HEK293T (cell line): Measurements from ENCODE around the gene MACROD2.

Source experiments
- CTCF ChIA-PET: fragments of 350-600 bp; formaldehyde crosslinking; extraction: SDS; loops from one replicate; lab custom pipeline; 2021; ENCODE audit warnings: antibody characterized with exemption, inconsistent platforms; lab: Yijun Ruan, JAX
- POLR2A ChIA-PET: fragments of 350-600 bp; formaldehyde crosslinking; extraction: SDS; loops from one replicate; lab custom pipeline; 2020; ENCODE audit warnings: antibody characterized with exemption, inconsistent platforms; lab: Yijun Ruan, JAX
- DNase-seq: peaks from one replicate; pipeline ENCODE4 v3.0.0; 2012; ENCODE audit warnings: mixed read lengths; ENCODE audit errors: extremely low spot score
- ARNT ChIP-seq: fragments of 450-650 bp; IDR thresholded peaks from 2 replicates; pipeline ENCODE4 v1.6.1; 2017; ENCODE audit warnings: mild to moderate bottlenecking
- BHLHE40 ChIP-seq: fragments of 450-650 bp; IDR thresholded peaks from 2 replicates; pipeline ENCODE4 v1.6.1; 2016; ENCODE audit warnings: mild to moderate bottlenecking, moderate library complexity, borderline replicate concordance
- CTBP1 ChIP-seq: fragments of 450-650 bp; IDR thresholded peaks from 2 replicates; pipeline ENCODE4 v1.6.1; 2016; ENCODE audit warnings: borderline replicate concordance
- ELF4 ChIP-seq: fragments of 450-650 bp; IDR thresholded peaks from 2 replicates; pipeline ENCODE4 v1.6.1; 2017; ENCODE audit warnings: antibody characterized with exemption
- FOXA1 ChIP-seq: fragments of 450-650 bp; IDR thresholded peaks from 2 replicates; pipeline ENCODE4 v1.6.1; 2016; ENCODE audit warnings: mild to moderate bottlenecking
- FOXK2 ChIP-seq: fragments of 450-650 bp; IDR thresholded peaks from 2 replicates; pipeline ENCODE4 v1.6.1; 2016; ENCODE audit warnings: mild to moderate bottlenecking
- FOXM1 ChIP-seq: fragments of 450-650 bp; IDR thresholded peaks from 2 replicates; pipeline ENCODE4 v1.6.1; 2017; ENCODE audit warnings: mild to moderate bottlenecking, borderline replicate concordance
- HDGF ChIP-seq: fragments of 450-650 bp; IDR thresholded peaks from 2 replicates; pipeline ENCODE4 v1.6.1; 2017; ENCODE audit warnings: antibody characterized with exemption, borderline replicate concordance
- L3MBTL2 ChIP-seq: fragments of 450-650 bp; conservative IDR thresholded peaks from 2 replicates; pipeline ENCODE4 v1.6.1; 2016; ENCODE audit warnings: mild to moderate bottlenecking
- LEF1 ChIP-seq: fragments of 450-650 bp; IDR thresholded peaks from 2 replicates; pipeline ENCODE4 v1.6.1; 2017; ENCODE audit warnings: mild to moderate bottlenecking, borderline replicate concordance
- NFRKB ChIP-seq: fragments of 450-650 bp; IDR thresholded peaks from 2 replicates; pipeline ENCODE4 v1.6.1; 2016; ENCODE audit warnings: mild to moderate bottlenecking, moderate library complexity
- PKNOX1 ChIP-seq: fragments of 450-650 bp; IDR thresholded peaks from 2 replicates; pipeline ENCODE4 v1.6.1; 2016
- SP1 ChIP-seq: fragments of 450-650 bp; IDR thresholded peaks from 2 replicates; pipeline ENCODE4 v1.6.1; 2017
- SUZ12 ChIP-seq: fragments of 450-650 bp; IDR thresholded peaks from 2 replicates; pipeline ENCODE4 v1.6.1; 2016; ENCODE audit warnings: mild to moderate bottlenecking
- TARDBP ChIP-seq: fragments of 450-650 bp; IDR thresholded peaks from 2 replicates; pipeline ENCODE4 v1.6.1; 2016
- ZNF384 ChIP-seq: fragments of 450-650 bp; IDR thresholded peaks from 2 replicates; pipeline ENCODE4 v1.6.1; 2016

MACROD2 gene

GRCh38 chr20:14830899-14831298 is 835.6 kb downstream of the MACROD2 start:
- CTCF ChIA-PET: no interaction called here
- POLR2A ChIA-PET: no interaction called here
- no peak for DNase-seq
- TF ChIP-seq NFRKB (no peak), FOXK2 (no peak), PKNOX1 (no peak), FOXM1 (no peak), ZNF384 (no peak), SP1 (no peak), TARDBP (no peak), LEF1 (no peak), FOXA1 (no peak), CTBP1 (no peak), L3MBTL2 (no peak), ELF4 (no peak), HDGF (no peak), BHLHE40 (no peak), ARNT (no peak), SUZ12 (no peak)

- ChIA-PET CTCF (no interaction called here), POLR2A (no interaction called here)
- no peak for TF ChIP-seq ELF4
- TF ChIP-seq SUZ12: no peak
- TF ChIP-seq FOXK2: no peak
- no peak for TF ChIP-seq TARDBP
- no peak for TF ChIP-seq HDGF
- no peak for TF ChIP-seq LEF1
- TF ChIP-seq L3MBTL2: no peak
- no peak for TF ChIP-seq FOXM1
- no peak for TF ChIP-seq NFRKB
- TF ChIP-seq ARNT: no peak
- no peak for TF ChIP-seq SP1
- TF ChIP-seq ZNF384: no peak
- no peak for TF ChIP-seq PKNOX1
- no peak for TF ChIP-seq CTBP1
- DNase-seq: no peak
Measured at GRCh38 chr20:14832630-14833029, 837.3 kb downstream of the MACROD2 start.

- DNase-seq: no peak
- TF ChIP-seq HDGF (no peak), TARDBP (no peak), FOXM1 (no peak), ZNF384 (no peak), ARNT (no peak), FOXK2 (no peak), L3MBTL2 (no peak), FOXA1 (no peak), ELF4 (no peak), PKNOX1 (no peak)
- POLR2A ChIA-PET: no interaction called here
- CTCF ChIA-PET: interaction anchor here (0.5 kb wide), 1 partner anchor 287 kb away, joined by 3 read pairs; no protein-coding TSS in a partner anchor
Measured at GRCh38 chr20:14838663-14839628, 843.6 kb downstream of the MACROD2 start.

GRCh38 chr20:14845199-14846160 is 850.2 kb downstream of the MACROD2 start:
- TF ChIP-seq ARNT: no peak
- TF ChIP-seq CTBP1: no peak
- TF ChIP-seq PKNOX1: no peak
- no peak for TF ChIP-seq HDGF
- no peak for TF ChIP-seq SP1
- TF ChIP-seq FOXK2: no peak
- no peak for TF ChIP-seq FOXA1
- TF ChIP-seq TARDBP: no peak
- TF ChIP-seq ZNF384: no peak
- TF ChIP-seq ELF4: no peak
- no peak for TF ChIP-seq FOXM1
- TF ChIP-seq NFRKB: no peak
- TF ChIP-seq SUZ12: no peak
- no peak for TF ChIP-seq BHLHE40
- TF ChIP-seq LEF1: no peak
- no peak for TF ChIP-seq L3MBTL2
- POLR2A ChIA-PET: no interaction called here
- DNase-seq: no peak
- CTCF ChIA-PET: interaction anchor here (0.8 kb wide), 1 partner anchor 12 kb away, joined by 3 read pairs; no protein-coding TSS in a partner anchor
